Fibroblast of lung (primary cell): ENCODE data around the gene AMN. TPM values are rescaled to one million over a fixed set of nuclear protein-coding genes. Genes with fewer than 3 reads are reported as not detected.

Source experiments
- DNase-seq, 2 donors: peaks; one replicate each; pipeline versions ENCODE4 v3.0.0 to v3.0.0-alpha.2; 2010; ENCODE audit warnings: low read depth in 2 of 2
- H2AFZ ChIP-seq: 2 replicates; pipeline ENCODE4 v1.5.1; 2012; ENCODE audit warnings: low read length, control low read depth, inconsistent platforms
- H3K27ac ChIP-seq: 2 replicates; pipeline ENCODE4 v1.5.1; 2011; ENCODE audit warnings: low read length, control low read depth; ENCODE audit not compliant: insufficient read depth
- H3K27me3 ChIP-seq: 2 replicates; pipeline ENCODE4 v1.5.1; 2011; ENCODE audit warnings: mild to moderate bottlenecking, low read length; ENCODE audit not compliant: control insufficient read depth, insufficient read depth
- H3K36me3 ChIP-seq: 2 replicates; pipeline ENCODE4 v1.5.1; 2011; ENCODE audit warnings: low read length; ENCODE audit not compliant: control insufficient read depth, insufficient read depth
- H3K4me1 ChIP-seq: 2 replicates; pipeline ENCODE4 v1.5.1; 2011; ENCODE audit warnings: low read length; ENCODE audit not compliant: control insufficient read depth, insufficient read depth; ENCODE audit errors: extremely low read depth
- H3K4me2 ChIP-seq: 2 replicates; pipeline ENCODE4 v1.5.1; 2011; ENCODE audit warnings: low read length, control low read depth; ENCODE audit not compliant: insufficient read depth; ENCODE audit errors: extremely low read depth
- H3K4me3 ChIP-seq, 4 experiments: fragments of 200-600 bp in 1 of 4; sonication (generic) in 1 of 4; replicated peaks in 1 of 4; 2 replicates each; pipeline ENCODE4 v1.5.1; 2011 to 2016; ENCODE audit warnings: low read length in 4 of 4, low read depth in 3 of 4, mild to moderate bottlenecking in 3 of 4, control low read depth in 2 of 4, inconsistent platforms in 1 of 4, mixed read lengths in 1 of 4; ENCODE audit not compliant: insufficient read depth in 1 of 4; ENCODE audit errors: control extremely low read depth in 1 of 4
- H3K79me2 ChIP-seq: 2 replicates; pipeline ENCODE4 v1.5.1; 2012; ENCODE audit warnings: mild to moderate bottlenecking, low read length, inconsistent platforms; ENCODE audit not compliant: control insufficient read depth, insufficient read depth
- H3K9ac ChIP-seq: 2 replicates; pipeline ENCODE4 v1.5.1; 2011; ENCODE audit warnings: mild to moderate bottlenecking, low read length, control low read depth; ENCODE audit not compliant: insufficient read depth
- H3K9me3 ChIP-seq: 2 replicates; pipeline ENCODE4 v1.5.1; 2012; ENCODE audit warnings: low read depth, low read length; ENCODE audit not compliant: control insufficient read depth, insufficient read depth
- H4K20me1 ChIP-seq: 2 replicates; pipeline ENCODE4 v1.5.1; 2011; ENCODE audit warnings: low read length; ENCODE audit not compliant: control insufficient read depth, insufficient read depth; ENCODE audit errors: extremely low read depth
- EZH2 ChIP-seq: IDR thresholded peaks from 2 replicates; pipeline ENCODE4 v1.5.1; 2012; ENCODE audit warnings: low read length, control low read depth, mild to moderate bottlenecking; ENCODE audit errors: missing control alignments
- polyA plus RNA-seq, 2 donors: library from polyadenylated mRNA; depleted of rRNA in 1 of 2; stranded (reverse) in 1 of 2; unstranded in 1 of 2; fragments of >200 nt; gene quantifications; 2 replicates each; pipeline ENCODE4 v1.2.1, GENCODE V29; 2011 to 2012; ENCODE audit warnings: missing spikeins in 1 of 2
- total RNA-seq: library from RNA; depleted of rRNA; stranded (reverse); fragments of >200 nt; gene quantifications from 2 replicates; pipeline ENCODE4 v1.2.1, GENCODE V29; 2014
- TF ChIP-seq, protein P1 (sequence below), 2 donors: IDR thresholded peaks in 1 of 2; conservative IDR thresholded peaks in 1 of 2; 1 replicate in 1 of 2; 2 replicates in 1 of 2; pipeline ENCODE4 v1.5.1; 2011 to 2012; ENCODE audit warnings: low read length in 2 of 2, control low read depth in 1 of 2, inconsistent platforms in 1 of 2, low read depth in 1 of 2, mild to moderate bottlenecking in 1 of 2

AMN gene
- total and polyA plus RNA-seq, 2 donors (not counting 1 experiment from before 2014, with no cell fraction given): under 0.01 TPM; not detected in 1

DNA sequence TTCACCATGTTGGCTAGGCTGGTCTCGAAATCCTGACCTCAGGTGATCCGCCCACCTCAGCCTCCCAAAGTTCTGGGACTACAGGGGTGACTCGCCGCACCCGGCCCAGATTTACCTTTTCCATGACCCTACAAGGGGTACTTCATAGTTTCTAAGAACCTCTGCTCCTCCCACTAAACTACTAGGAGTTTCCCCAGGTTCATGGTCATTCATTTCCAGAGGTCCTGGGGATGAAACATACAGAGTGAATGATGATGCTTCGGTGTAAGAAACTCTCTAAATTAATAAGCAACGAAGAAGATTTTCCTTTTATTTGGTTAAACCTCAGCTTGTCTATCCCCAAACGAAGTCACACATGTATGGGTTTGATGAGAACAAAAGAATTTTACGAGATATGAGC, 56.9 kb downstream of the AMN start:
- Histone ChIP-seq H3K36me3 (peaks cover 22% of the 10 kb centered on the region), H3K27ac (no peak overlapping the region), H2AFZ (no peak overlapping the region), H3K9me3 (no peaks in the 10 kb centered on the region), H3K4me2 (no peak overlapping the region), H3K4me1 (no peaks in the 10 kb centered on the region), H3K9ac (no peak overlapping the region), H3K79me2 (no peaks in the 10 kb centered on the region), H3K4me3 (no peak overlapping the region), H3K27me3 (no peaks in the 10 kb centered on the region), H4K20me1 (no peaks in the 10 kb centered on the region)
- TF ChIP-seq EZH2: no peak
- TF ChIP-seq, protein P1, sequence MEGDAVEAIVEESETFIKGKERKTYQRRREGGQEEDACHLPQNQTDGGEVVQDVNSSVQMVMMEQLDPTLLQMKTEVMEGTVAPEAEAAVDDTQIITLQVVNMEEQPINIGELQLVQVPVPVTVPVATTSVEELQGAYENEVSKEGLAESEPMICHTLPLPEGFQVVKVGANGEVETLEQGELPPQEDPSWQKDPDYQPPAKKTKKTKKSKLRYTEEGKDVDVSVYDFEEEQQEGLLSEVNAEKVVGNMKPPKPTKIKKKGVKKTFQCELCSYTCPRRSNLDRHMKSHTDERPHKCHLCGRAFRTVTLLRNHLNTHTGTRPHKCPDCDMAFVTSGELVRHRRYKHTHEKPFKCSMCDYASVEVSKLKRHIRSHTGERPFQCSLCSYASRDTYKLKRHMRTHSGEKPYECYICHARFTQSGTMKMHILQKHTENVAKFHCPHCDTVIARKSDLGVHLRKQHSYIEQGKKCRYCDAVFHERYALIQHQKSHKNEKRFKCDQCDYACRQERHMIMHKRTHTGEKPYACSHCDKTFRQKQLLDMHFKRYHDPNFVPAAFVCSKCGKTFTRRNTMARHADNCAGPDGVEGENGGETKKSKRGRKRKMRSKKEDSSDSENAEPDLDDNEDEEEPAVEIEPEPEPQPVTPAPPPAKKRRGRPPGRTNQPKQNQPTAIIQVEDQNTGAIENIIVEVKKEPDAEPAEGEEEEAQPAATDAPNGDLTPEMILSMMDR (conservative IDR thresholded peaks at IDR 0.05 in 1 of 2, IDR thresholded peaks at IDR 0.05 in 1 of 2; ENCODE audit: low read depth in 1 of 2, low read length in 2 of 2): no peak
- DNase-seq: no peak

DNA sequence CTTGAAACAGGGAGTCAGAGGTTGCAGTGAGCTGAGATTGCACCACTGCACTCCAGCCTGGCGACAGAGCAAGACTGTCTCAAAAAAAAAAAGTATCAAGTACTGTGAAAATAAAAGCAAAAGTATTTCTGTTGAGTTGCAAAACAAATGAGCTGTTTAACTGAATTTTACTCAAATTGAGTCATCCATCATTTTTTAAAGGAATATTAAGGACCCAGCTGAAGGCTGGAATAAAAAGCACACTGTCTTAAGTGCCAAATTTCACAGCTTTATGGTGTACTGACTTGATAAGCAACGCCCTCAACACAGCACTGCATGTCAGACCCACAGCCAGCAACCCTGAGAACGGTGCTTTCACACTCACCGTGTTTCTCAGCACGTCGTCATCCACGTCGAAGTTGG, 57.9 kb downstream of the AMN start:
- H3K4me2 ChIP-seq: no peak overlapping the region
- H3K9me3 ChIP-seq: no peaks in the 10 kb centered on the region
- no peak for DNase-seq
- no peak overlapping the region for H3K9ac ChIP-seq
- H3K27me3 ChIP-seq: no peaks in the 10 kb centered on the region
- H3K79me2 ChIP-seq: no peaks in the 10 kb centered on the region
- no peaks in the 10 kb centered on the region for H3K4me1 ChIP-seq
- H2AFZ ChIP-seq: no peak overlapping the region
- peaks cover 27% of the 10 kb centered on the region for H3K36me3 ChIP-seq
- no peak overlapping the region for H3K4me3 ChIP-seq
- H3K27ac ChIP-seq: no peak overlapping the region
- TF ChIP-seq, protein P1 (conservative IDR thresholded peaks at IDR 0.05 in 1 of 2, IDR thresholded peaks at IDR 0.05 in 1 of 2; ENCODE audit: low read depth in 1 of 2, low read length in 2 of 2): no peak
- TF ChIP-seq EZH2: no peak
- H4K20me1 ChIP-seq: no peaks in the 10 kb centered on the region

Other genes with a start within 250 kb of the AMN start
- gene TRAF3, start 145.2 kb upstream of the AMN start, total RNA-seq: 14.4 and 16.2 TPM in 2 replicates
- gene TRAF3, start 145.2 kb upstream of the AMN start, polyA plus RNA-seq: 12.1 and 14.1 TPM in 2 replicates
- gene CDC42BPB, start 134.9 kb downstream of the AMN start, total RNA-seq: 66.8 and 98.3 TPM in 2 replicates
- 44.8 and 53.1 TPM in 2 replicates for gene CDC42BPB, start 134.9 kb downstream of the AMN start, polyA plus RNA-seq
- not detected in 2 replicates for gene LBHD2, start 161.5 kb downstream of the AMN start, total RNA-seq
- gene LBHD2, start 161.5 kb downstream of the AMN start, polyA plus RNA-seq: not detected in 2 replicates
- 0.26 and 0.50 TPM in 2 replicates for gene EXOC3L4, start 172.1 kb downstream of the AMN start, total RNA-seq
- gene EXOC3L4, start 172.1 kb downstream of the AMN start, polyA plus RNA-seq: 0.18 and 0.39 TPM in 2 replicates
- 102 and 139 TPM in 2 replicates for gene TNFAIP2, start 200.8 kb downstream of the AMN start, total RNA-seq
- 31.6 and 71.5 TPM in 2 replicates for gene TNFAIP2, start 200.8 kb downstream of the AMN start, polyA plus RNA-seq